ENCODE data around the gene CHST8.

The CHST8 gene

GRCh38 chr19:33675501-33676124 lies 53.9 kb downstream of the CHST8 start:
- DNase-seq, result no peak

- no peak for DNase-seq
These were observed 55.4 kb downstream of the CHST8 start for GRCh38 chr19:33676999-33677665.

- no peak for DNase-seq
These were observed 56.1 kb downstream of the CHST8 start for GRCh38 chr19:33677745-33678426.

GRCh38 chr19:33678796-33679585 lies 57.2 kb downstream of the CHST8 start:
- no peak for DNase-seq

GRCh38 chr19:33679696-33680095 lies 57.9 kb downstream of the CHST8 start:
- no peak for DNase-seq

- no peak for DNase-seq
These were observed 59.4 kb downstream of the CHST8 start for GRCh38 chr19:33681081-33681680.

GRCh38 chr19:33683881-33684537 lies 62.3 kb downstream of the CHST8 start:
- peak; percentile 16 for DNase-seq

GRCh38 chr19:33684538-33685232 lies 62.9 kb downstream of the CHST8 start:
- no peak for DNase-seq

- no peak for DNase-seq
These were observed 63.8 kb downstream of the CHST8 start for GRCh38 chr19:33685541-33685940.

GRCh38 chr19:33686262-33686661 lies 64.5 kb downstream of the CHST8 start:
- no peak for DNase-seq

- no peak for DNase-seq
These were observed 65.1 kb downstream of the CHST8 start for GRCh38 chr19:33686687-33687480.

GRCh38 chr19:33687481-33688170 lies 65.9 kb downstream of the CHST8 start:
- no peak for DNase-seq

- no peak for DNase-seq
These were observed 66.6 kb downstream of the CHST8 start for GRCh38 chr19:33688171-33688992.

GRCh38 chr19:33689138-33689746 lies 67.5 kb downstream of the CHST8 start:
- no peak for DNase-seq

GRCh38 chr19:33689868-33690267 lies 68.1 kb downstream of the CHST8 start:
- DNase-seq, result no peak

- DNase-seq, result no peak
These were observed 68.8 kb downstream of the CHST8 start for GRCh38 chr19:33690378-33691029.

- DNase-seq, result no peak
These were observed 69.3 kb downstream of the CHST8 start for GRCh38 chr19:33691030-33691427.

GRCh38 chr19:33691736-33692135 lies 70.0 kb downstream of the CHST8 start:
- DNase-seq, result no peak

All from EL (cell line).